NCI-H1092 treated with DMSO at 0.1 percent for 48 hours (cell line): ENCODE results near the gene UGT1A9.

Experiments
- DNase-seq: peaks from one replicate; lab custom pipeline; 2025; lab: John Stamatoyannopoulos, UW

The UGT1A9 gene

DNA sequence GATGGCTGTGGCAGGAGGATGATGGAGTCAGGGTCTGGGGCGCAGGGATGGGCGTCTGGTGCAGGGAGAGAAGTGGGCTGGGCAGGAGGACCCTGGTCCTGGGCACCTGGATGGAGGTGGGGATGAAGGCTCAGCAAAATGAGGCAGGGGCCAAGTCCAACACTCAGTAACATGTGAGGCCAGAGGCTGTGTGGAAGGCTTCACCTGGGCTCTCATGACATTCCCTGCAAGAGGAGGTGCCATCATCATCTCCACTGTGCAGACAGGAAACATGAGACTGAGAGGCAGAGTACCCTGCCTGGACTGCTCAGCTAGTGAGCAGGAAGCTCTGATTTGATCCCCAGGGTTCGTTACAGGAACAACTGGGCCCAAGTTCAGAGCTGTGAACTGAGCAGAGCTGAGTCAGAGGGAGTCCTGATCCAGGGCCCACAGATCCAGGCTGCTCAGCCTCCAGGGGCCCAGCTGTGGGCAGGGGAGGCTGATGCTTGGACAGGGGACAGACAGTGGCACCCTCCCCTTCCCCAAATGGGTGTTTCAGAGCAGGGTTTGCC lies 145.7 kb downstream of the UGT1A9 start:
- no peak for DNase-seq

DNA sequence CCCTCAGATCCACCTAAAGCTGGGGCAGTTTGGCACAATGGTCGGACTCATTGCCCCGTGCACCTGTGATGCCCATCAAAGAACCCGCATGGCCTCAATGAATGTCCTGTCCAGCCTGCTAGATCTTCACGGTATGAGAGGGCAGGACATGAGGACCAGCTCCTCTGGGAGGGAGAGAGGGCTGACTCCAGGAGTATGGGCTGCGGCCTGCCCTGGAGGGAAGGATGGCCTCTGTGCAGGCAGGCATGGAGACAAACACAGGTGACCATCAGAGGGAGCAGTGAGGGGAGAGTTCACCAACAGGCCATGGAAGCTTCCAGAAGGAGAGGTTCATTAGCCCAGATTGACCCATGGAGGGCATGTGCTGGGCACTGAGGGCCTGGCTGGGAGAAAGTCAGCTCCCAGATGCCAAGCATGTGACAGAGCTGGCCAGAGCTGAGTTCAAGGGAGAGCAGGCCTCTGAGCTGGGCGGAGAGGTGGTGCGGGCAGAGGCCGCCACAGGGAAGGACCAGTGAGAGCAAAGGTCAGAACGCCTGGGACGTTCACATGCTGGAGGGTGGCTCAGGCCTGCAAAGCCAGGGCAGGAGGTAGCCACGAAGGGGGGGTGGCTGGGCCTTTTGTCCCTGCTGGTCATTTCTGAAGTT lies 146.4 kb downstream of the UGT1A9 start:
- no peak for DNase-seq

DNA sequence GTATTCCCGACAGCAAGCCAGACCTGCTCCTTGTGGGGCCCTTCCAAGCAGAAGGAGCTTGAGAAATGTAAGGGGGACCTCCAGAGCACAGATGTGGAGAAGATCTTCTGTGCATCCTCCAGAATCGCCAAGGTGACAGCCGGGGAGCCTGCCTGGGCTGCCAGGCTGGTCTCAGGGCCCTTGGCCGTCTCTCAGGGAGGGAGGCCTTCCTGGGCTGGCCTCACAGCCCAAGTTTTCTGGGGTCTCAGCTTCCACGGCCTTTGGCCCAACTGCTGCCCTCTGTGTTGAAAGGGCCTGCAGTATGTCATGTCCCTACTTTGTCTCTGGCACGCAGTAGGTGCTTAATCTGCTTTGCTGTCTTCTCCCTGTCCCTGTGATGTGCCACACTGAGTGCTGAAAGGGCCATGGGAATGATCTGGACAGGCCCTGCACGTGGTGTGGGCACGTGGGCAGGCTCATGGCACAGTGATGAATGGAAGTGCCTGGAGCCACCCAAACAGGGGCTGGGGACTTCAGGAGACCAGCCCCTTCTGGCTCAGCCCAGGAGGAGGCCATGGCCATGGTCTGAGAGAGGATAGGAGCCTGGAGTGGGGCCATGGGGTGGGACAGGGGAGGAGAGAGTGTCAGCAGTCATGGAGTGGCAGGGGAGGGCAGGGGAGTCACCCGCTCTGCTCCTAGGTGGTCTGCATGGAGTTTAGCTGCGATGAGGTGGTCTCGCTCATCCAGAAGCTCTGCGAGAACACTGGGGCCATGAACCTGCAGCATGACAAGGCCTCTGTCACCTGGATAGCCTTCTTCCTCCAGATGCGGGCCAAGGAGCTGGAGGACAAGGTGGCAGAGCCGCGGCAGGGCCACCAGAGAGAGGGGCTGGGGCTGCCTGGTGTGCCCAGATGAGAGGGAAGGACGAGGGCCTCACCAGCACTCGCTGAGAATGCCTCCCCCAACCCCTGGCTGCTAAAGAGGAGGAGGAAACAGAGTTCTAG lies 147.2 kb downstream of the UGT1A9 start:
- DNase-seq = no peak

DNA sequence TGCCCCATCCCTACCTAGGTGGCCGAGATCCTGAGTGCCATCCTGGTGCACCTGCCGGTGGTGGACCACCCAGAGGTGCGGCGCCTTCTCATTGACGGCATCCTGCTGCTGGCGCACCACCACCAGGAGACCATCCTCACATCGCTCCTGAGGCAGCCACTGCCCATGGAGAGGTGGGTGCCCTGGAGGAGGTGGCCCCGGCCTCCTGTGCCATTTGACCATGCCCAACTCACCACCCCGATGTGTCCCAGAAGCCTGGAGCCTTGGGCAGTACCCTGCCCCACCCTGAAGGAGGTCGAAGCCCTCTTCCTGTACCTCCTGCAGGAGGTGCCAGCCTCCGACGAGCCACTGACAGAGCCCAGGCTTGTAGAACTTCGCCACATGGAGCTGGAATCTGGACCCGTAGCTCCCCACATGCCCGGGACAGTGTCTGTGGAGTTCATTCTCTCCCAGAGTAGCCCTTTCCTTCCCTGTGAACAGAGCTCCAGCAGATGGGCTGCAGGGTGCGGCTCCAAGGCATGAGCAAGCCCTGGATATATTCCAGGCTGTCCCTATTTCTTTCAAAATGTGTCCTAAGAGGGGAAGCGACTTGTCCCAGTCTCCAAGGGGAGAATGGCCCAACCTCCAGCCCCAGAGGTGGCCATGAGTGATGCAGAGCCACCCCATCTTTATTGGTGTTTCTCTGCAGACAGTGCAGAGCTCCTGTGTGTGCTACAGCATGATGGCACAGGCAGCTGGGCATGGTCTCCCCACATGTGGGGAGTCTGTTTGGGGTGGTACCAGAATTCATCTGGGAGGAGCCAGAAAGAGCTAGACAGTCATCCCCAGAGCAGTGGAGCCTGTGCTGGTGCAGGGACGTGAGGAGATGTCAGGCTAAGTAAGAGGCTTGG lies 148.4 kb downstream of the UGT1A9 start:
- no peak for DNase-seq

DNA sequence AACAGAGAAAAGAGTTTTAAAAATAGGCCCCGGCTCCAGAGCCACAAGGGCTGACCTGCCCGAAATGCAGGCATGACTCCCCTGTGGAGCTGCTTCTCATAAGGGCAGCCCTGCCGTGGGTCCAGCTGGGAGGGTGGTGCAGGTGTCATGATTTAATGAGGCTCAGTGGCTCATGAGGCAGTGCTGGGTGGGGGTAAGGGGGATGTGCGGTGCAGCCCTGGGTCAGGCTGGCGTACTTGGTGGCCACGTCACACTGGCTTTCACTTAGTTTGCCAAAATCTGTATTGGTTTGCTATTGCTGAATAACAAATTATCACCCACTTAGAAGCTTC lies 149.0 kb downstream of the UGT1A9 start:
- DNase-seq = no peak

DNA sequence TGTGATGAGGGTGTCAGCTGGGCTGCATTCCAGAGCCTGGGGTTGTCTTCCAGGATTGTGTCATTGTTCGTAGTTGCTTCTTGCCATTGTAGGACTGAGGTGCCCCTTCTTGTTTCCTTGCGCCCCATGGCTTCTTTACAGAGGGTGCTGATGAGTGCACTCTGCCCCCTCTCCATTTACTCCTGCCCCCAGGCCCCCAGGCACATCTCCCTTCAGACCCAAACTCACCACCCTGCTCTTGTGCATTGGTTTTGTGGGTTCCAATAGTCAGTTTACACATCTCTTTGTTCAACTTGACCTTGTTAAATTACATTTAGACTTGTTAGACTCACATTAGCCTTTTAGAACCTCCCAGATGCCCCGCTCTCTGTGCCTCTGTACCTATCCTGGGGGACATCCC lies 149.5 kb downstream of the UGT1A9 start:
- no peak for DNase-seq

DNA sequence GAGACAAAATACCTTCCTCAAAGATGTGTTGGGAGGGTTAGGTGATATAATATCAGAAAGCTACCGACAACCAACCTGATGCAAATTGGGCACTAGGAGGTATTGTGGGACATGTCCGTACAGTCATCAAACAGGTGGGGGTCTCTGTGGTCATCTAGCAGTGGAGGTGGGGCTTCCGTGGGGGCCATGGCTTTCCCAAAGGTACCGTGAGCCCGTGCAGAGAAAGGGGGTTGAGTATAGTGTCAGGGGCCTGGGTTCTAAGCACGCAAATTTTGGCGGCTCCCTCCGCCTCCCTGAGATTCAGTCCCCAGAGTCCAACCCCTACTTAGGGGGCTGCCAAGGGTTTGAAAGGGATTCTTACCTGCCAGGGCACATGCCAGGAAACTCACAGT lies 150.0 kb downstream of the UGT1A9 start:
- DNase-seq = no peak

DNA sequence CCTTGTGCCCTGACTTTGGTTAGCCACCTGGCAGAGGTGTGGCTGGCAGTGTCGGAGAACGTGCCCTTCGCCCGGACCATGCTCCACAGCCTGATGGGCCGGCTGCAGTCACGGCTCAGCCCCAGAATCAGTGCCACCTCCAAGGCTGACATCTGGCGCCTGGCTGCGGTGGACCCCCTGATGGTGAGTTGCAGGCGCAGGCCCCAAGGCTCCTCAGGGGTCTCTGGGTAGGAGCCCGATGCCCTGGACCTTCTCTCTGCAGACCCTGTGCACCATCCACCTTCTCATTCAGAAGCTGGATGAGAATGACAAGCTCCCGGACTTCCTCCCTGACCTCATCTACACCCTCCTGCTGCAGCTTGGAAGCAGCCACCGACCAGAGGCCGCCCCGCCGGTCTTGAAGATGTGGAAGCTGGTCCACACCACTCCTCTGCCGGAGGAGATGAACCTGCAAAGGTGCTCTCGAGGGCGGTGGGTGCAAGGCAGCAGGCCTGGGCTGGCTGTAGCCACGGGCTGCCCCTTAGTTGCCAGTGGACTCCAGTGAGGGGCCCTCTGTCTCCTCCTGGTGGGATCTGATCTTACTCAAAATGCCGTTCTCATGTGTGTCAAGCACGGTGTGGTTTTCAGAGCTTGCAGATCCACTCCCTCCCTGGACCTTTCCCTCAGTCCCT lies 150.5 kb downstream of the UGT1A9 start:
- no peak for DNase-seq
